Lower leg skin (tissue), 4 donors: Measurements from ENCODE around the gene TGFBRAP1. TPM values are rescaled to one million over a fixed set of nuclear protein-coding genes. Genes with fewer than 3 reads are reported as not detected.
A peak's percentile ranks its signal among the peaks of the same experiment; 100 is the strongest.

ENCODE experiments used
- DNase-seq, 2 donors: peaks; one replicate each; pipeline ENCODE4 v3.0.0-alpha.2; 2019; ENCODE audit warnings: low spot score in 2 of 2
- H3K4me3 ChIP-seq: fragments of 200-600 bp; sonication (generic); 2 replicates; pipeline ENCODE4 v1.5.1; 2017; ENCODE audit warnings: mild to moderate bottlenecking, low read depth; ENCODE audit not compliant: poor library complexity, severe bottlenecking
- CTCF ChIP-seq, 3 donors: fragments of 450-650 bp; IDR thresholded peaks; one replicate each; pipeline ENCODE4 v1.5.1; 2016; ENCODE audit warnings: antibody characterized with exemption in 3 of 3, mild to moderate bottlenecking in 3 of 3, moderate library complexity in 2 of 3
- POLR2A ChIP-seq, 2 donors: fragments of 450-650 bp; IDR thresholded peaks; one replicate each; pipeline ENCODE4 v1.6.1; 2016 to 2017; ENCODE audit warnings: antibody characterized with exemption in 2 of 2, mild to moderate bottlenecking in 1 of 2, moderate library complexity in 1 of 2
- WGBS, 2 donors: methylation state at CpG; one replicate each; pipeline ENCODE4 v1.1.5; 2018; 5-methylcytosine and 5-hydroxymethylcytosine counted together
- intact Hi-C: fragments of 100-400 bp; cut with DNase I; formaldehyde crosslinking; loops from one replicate; pipeline ENCODE4 v1.15.0; 2023; ENCODE audit warnings: low total_unique reads
- total RNA-seq, 4 donors: library from RNA; depleted of rRNA; stranded (reverse); fragments of >200 nt; gene quantifications; one replicate each; pipeline ENCODE4 v1.1.0, GENCODE V29; 2016

Gene TGFBRAP1
- total RNA-seq, 4 donors from 2014 or later: 30.2 to 35.2 (median 34.4) TPM

- TF ChIP-seq CTCF (IDR thresholded peaks at IDR 0.05): no peak
- no peak for TF ChIP-seq POLR2A (IDR thresholded peaks at IDR 0.05)
- H3K4me3 ChIP-seq: no peak overlapping the region
- intact Hi-C loops: no loop called here
- peak in 1 of 2 donors; percentile 62 for DNase-seq
- WGBS, 2 donors: 52 to 58% methylated on average over 11 of the region's 11 CpGs
Measured at GRCh38 chr2:105376010-105376409, 46.5 kb upstream of the TGFBRAP1 start.

- TF ChIP-seq POLR2A (IDR thresholded peaks at IDR 0.05) (no peak), CTCF (IDR thresholded peaks at IDR 0.05) (no peak)
- WGBS, 2 donors: 67 to 80% methylated on average over 15 of the region's 15 CpGs
- intact Hi-C loops: no loop called here
- no peak overlapping the region for H3K4me3 ChIP-seq
- peak in 1 of 2 donors; percentile 43 for DNase-seq
Measured at GRCh38 chr2:105375001-105375561, 45.5 kb upstream of the TGFBRAP1 start.

- WGBS, 2 donors: 58 to 63% methylated on average over 9 of the region's 9 CpGs
- H3K4me3 ChIP-seq: no peak overlapping the region
- TF ChIP-seq CTCF (IDR thresholded peaks at IDR 0.05) (no peak), POLR2A (IDR thresholded peaks at IDR 0.05) (no peak)
- intact Hi-C loops: loop anchor here (5.0 kb wide), 1 partner anchor 148 kb away; no protein-coding TSS in a partner anchor
- DNase-seq: peak in 1 of 2 donors; percentile 82
Measured at GRCh38 chr2:105373895-105374401, 44.4 kb upstream of the TGFBRAP1 start.

- 45 to 54% methylated on average over 9 of the region's 9 CpGs for WGBS, 2 donors
- intact Hi-C loops: loop anchor here (5.0 kb wide), 1 partner anchor 149 kb away; no protein-coding TSS in a partner anchor
- TF ChIP-seq POLR2A (IDR thresholded peaks at IDR 0.05): no peak
- TF ChIP-seq CTCF (IDR thresholded peaks at IDR 0.05): no peak
- H3K4me3 ChIP-seq: no peak overlapping the region
- DNase-seq: peak in 1 of 2 donors; percentile 84
Measured at GRCh38 chr2:105373344-105373781, 43.8 kb upstream of the TGFBRAP1 start.

- H3K4me3 ChIP-seq: no peak overlapping the region
- no peak for TF ChIP-seq CTCF (IDR thresholded peaks at IDR 0.05)
- TF ChIP-seq POLR2A (IDR thresholded peaks at IDR 0.05): no peak
- peak in 1 of 2 donors; percentile 57 for DNase-seq
- WGBS, 2 donors: 45 to 52% methylated on average over 4 of the region's 4 CpGs
- intact Hi-C loops: loop anchor here (5.0 kb wide), 1 partner anchor 150 kb away; no protein-coding TSS in a partner anchor
Measured at GRCh38 chr2:105371810-105372209, 42.3 kb upstream of the TGFBRAP1 start.
